PC-3 (cell line): ENCODE data around the gene STAT4. TPM values are rescaled to one million over a fixed set of nuclear protein-coding genes. Genes with fewer than 3 reads are reported as not detected.
A peak's percentile ranks its signal among the peaks of the same experiment; 100 is the strongest.

Source experiments
- ATAC-seq: fragments of 200-7000 bp; cut with Tn5 transposase; 2 replicates; pipeline ENCODE4 v1.9.1; 2020; ENCODE audit warnings: mild to moderate bottlenecking, moderate library complexity
- BruUV-seq: library from RNA; stranded (reverse); fragments of 400-500 nt; replicated peaks from 2 replicates; lab custom pipeline; 2021; lab: Mats Ljungman, UMichigan
- CTCF ChIA-PET: fragments of 300-600 bp; sonication (Branson Sonifier 250); formaldehyde crosslinking; loops from one replicate; lab custom pipeline; 2022; ENCODE audit warnings: antibody characterized with exemption; lab: Charles Lee
- POLR2A ChIA-PET: fragments of 300-600 bp; sonication (Branson Sonifier 250); formaldehyde crosslinking; loops from one replicate; lab custom pipeline; 2022; ENCODE audit warnings: antibody characterized with exemption; ENCODE audit not compliant: unreplicated experiment; lab: Charles Lee
- DNase-seq: peaks from one replicate; pipeline ENCODE4 v3.0.0-alpha.2; 2015
- H2AFZ ChIP-seq: fragments of 300-600 bp; sonication (generic); 2 replicates; pipeline ENCODE4 v1.6.0; 2016; ENCODE audit warnings: antibody characterized with exemption, low read length
- H3F3A ChIP-seq: fragments of 300-600 bp; sonication (generic); one replicate; pipeline ENCODE4 v1.6.0; 2017; ENCODE audit warnings: antibody characterized with exemption, low read length, control low read depth, mild to moderate bottlenecking; ENCODE audit not compliant: unreplicated experiment
- H3K27ac ChIP-seq: fragments of 300-600 bp; sonication (generic); 2 replicates; pipeline ENCODE4 v1.5.1; 2016; ENCODE audit warnings: mild to moderate bottlenecking, low read length
- H3K27me3 ChIP-seq: fragments of 300-600 bp; sonication (generic); 2 replicates; pipeline ENCODE4 v1.6.1; 2016; ENCODE audit warnings: low read length, mixed read lengths
- H3K36me3 ChIP-seq: fragments of 300-600 bp; sonication (generic); 2 replicates; pipeline ENCODE4 v1.6.1; 2016; ENCODE audit warnings: low read depth, mixed run types, low read length, mixed read lengths
- H3K4me1 ChIP-seq: fragments of 300-600 bp; sonication (generic); 2 replicates; pipeline ENCODE4 v1.5.1; 2016; ENCODE audit warnings: low read length; ENCODE audit not compliant: insufficient read depth
- H3K4me2 ChIP-seq: fragments of 300-600 bp; sonication (generic); 2 replicates; pipeline ENCODE4 v1.6.0; 2016; ENCODE audit warnings: low read length
- H3K4me3 ChIP-seq: fragments of 300-600 bp; sonication (generic); 2 replicates; pipeline ENCODE4 v1.5.1; 2016; ENCODE audit warnings: mild to moderate bottlenecking, low read length, mixed read lengths
- H3K79me2 ChIP-seq: fragments of 300-600 bp; sonication (generic); 2 replicates; pipeline ENCODE4 v1.6.1; 2017; ENCODE audit warnings: low read length, mixed read lengths
- H3K9ac ChIP-seq: fragments of 300-600 bp; sonication (generic); 2 replicates; pipeline ENCODE4 v1.6.0; 2016; ENCODE audit warnings: mild to moderate bottlenecking, low read length
- H3K9me2 ChIP-seq: fragments of 300-600 bp; sonication (generic); replicated peaks from 2 replicates; pipeline ENCODE4 v1.6.1; 2016; ENCODE audit warnings: mixed run types, low read length, mixed read lengths
- H3K9me3 ChIP-seq: fragments of 300-600 bp; sonication (generic); 2 replicates; pipeline ENCODE4 v1.6.1; 2016; ENCODE audit warnings: low read length, mixed read lengths
- H4K20me1 ChIP-seq: fragments of 300-600 bp; sonication (generic); 2 replicates; pipeline ENCODE4 v1.6.1; 2016; ENCODE audit warnings: low read length, mixed read lengths
- EZH2 ChIP-seq: fragments of 300-600 bp; sonication (generic); IDR thresholded peaks from one replicate; pipeline ENCODE4 v1.6.1; 2017; ENCODE audit warnings: antibody characterized with exemption, mild to moderate bottlenecking, low read length; ENCODE audit not compliant: unreplicated experiment
- EZH2phosphoT487 ChIP-seq: fragments of 300-600 bp; sonication (generic); IDR thresholded peaks from 2 replicates; pipeline ENCODE4 v1.6.1; 2018; ENCODE audit warnings: mild to moderate bottlenecking, antibody characterized with exemption, low read length, borderline replicate concordance
- intact Hi-C: fragments of 100-400 bp; cut with micrococcal nuclease; formaldehyde crosslinking; loops from 2 replicates; pipeline ENCODE4 v1.9.0; 2023
- total RNA-seq: library from RNA; depleted of rRNA; stranded (reverse); fragments of >200 nt; gene quantifications from 2 replicates; pipeline ENCODE4 v1.2.3, GENCODE V29; 2014
- TF ChIP-seq, protein P1 (sequence below): fragments of 300-600 bp; sonication (generic); conservative IDR thresholded peaks from 2 replicates; pipeline ENCODE4 v1.5.1; 2017; ENCODE audit warnings: antibody characterized with exemption, low read depth, mild to moderate bottlenecking, low read length

Gene STAT4
- total RNA-seq, 1 experiment from 2014 or later, result 1.6 TPM

DNA sequence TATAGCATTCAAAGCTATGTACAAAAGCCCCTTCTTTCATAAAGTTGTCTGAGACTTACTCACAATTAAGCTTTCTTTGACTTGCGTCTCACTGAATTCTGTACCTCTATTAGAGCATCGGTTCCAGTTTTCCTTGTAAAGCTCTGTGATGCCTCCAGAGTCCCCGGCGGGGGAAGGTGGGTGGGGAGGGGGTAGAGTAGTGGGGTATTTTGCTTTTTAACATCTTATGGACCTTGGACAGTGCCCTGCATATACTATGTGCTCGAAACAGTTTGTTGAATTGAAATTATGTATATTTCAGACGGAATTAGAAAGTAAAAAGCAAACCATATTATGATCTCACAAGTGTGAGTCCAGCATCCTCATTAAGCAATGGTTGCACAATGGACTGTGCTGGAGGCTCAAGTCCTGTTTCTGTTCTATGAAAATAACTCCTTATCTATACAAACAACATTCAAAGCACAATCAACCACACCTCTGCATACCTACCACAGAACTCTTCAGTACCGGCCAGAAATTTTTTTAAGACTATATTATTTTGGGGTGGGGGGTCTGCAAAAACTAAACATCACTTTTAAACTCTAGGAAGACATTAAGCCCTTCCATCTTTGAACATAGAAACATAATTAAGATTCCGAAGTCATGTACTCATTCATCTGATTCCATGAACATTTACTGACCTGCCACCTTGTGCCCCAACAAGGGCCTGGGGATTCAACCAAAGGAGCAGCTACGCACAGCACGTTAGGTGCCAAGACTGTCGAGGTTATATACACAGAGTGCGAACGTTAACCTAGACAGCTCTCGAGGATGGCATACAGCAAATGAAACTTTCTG, 137.7 kb downstream of the STAT4 start:
- no TSS peak for BruUV-seq
- ChIA-PET POLR2A (interaction anchor here (0.7 kb wide), 1 partner anchor 1115 kb away, joined by 6 read pairs; no protein-coding TSS in a partner anchor), CTCF (interaction anchor here (0.6 kb wide), 2 partner anchors 335 to 684 kb away, joined by 3 read pairs; no protein-coding TSS in a partner anchor)
- Histone ChIP-seq H3K79me2 (peaks cover 37% of the 10 kb centered on the region), H3K4me3 (peak overlapping the region; percentile 89), H3K36me3 (peaks cover 11% of the 10 kb centered on the region), H3K27ac (peak overlapping the region; percentile 43; the same call in 1 of the 2 replicates), H3K4me2 (peak overlapping the region; percentile 92), H3F3A (no peaks in the 10 kb centered on the region), H2AFZ (peak overlapping the region; percentile 89), H3K9me2 (no peaks in the 10 kb centered on the region), H3K9ac (peak overlapping the region; percentile 79), H3K9me3 (no peaks in the 10 kb centered on the region), H3K27me3 (no peaks in the 10 kb centered on the region), H4K20me1 (no peaks in the 10 kb centered on the region), H3K4me1 (peaks cover 24% of the 10 kb centered on the region)
- peak; percentile 20 for ATAC-seq
- TF ChIP-seq EZH2 (no peak), EZH2phosphoT487 (no peak)
- TF ChIP-seq, protein P1, sequence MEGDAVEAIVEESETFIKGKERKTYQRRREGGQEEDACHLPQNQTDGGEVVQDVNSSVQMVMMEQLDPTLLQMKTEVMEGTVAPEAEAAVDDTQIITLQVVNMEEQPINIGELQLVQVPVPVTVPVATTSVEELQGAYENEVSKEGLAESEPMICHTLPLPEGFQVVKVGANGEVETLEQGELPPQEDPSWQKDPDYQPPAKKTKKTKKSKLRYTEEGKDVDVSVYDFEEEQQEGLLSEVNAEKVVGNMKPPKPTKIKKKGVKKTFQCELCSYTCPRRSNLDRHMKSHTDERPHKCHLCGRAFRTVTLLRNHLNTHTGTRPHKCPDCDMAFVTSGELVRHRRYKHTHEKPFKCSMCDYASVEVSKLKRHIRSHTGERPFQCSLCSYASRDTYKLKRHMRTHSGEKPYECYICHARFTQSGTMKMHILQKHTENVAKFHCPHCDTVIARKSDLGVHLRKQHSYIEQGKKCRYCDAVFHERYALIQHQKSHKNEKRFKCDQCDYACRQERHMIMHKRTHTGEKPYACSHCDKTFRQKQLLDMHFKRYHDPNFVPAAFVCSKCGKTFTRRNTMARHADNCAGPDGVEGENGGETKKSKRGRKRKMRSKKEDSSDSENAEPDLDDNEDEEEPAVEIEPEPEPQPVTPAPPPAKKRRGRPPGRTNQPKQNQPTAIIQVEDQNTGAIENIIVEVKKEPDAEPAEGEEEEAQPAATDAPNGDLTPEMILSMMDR, result no peak
- DNase-seq, result peak; percentile 13
- intact Hi-C loops, result loop anchor here (5.0 kb wide), 1 partner anchor 131 kb away; the partner anchor contains the start of gene GLS

DNA sequence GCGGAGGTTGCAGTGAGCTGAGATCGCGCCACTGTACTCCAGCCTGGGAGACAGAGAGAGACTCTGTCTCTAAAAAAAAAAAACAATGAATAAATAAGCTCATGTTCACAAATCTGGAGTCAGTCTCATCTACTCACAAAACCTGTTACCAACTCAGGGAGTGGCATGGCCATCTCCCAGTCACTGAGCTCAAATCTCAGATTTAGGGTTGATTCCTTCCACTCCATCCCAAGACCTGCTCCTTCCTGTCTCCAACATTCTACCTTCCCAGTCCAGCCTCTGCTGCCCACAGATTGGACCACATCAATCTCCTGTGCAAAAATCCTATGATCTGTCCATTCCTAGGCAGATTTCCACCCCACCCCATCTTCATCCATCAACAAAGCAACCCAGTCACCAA, 138.4 kb downstream of the STAT4 start:
- no peak overlapping the region for H3K9ac ChIP-seq
- no peaks in the 10 kb centered on the region for H3K27me3 ChIP-seq
- no peak for ATAC-seq
- peak; percentile 21 for DNase-seq
- intact Hi-C loops, result loop anchor here (5.0 kb wide), 1 partner anchor 130 kb away; the partner anchor contains the start of gene GLS
- H3K4me1 ChIP-seq, result peaks cover 24% of the 10 kb centered on the region
- H3K9me3 ChIP-seq, result no peaks in the 10 kb centered on the region
- peak overlapping the region; percentile 92 for H3K4me2 ChIP-seq
- no peak overlapping the region for H2AFZ ChIP-seq
- H4K20me1 ChIP-seq, result no peaks in the 10 kb centered on the region
- ChIA-PET POLR2A (interaction anchor here (0.6 to 0.7 kb wide), 2 partner anchors 13 to 1115 kb away, joined by 4 to 6 read pairs; no protein-coding TSS in a partner anchor), CTCF (interaction anchor here (0.6 kb wide), 2 partner anchors 336 to 683 kb away, joined by 3 read pairs; no protein-coding TSS in a partner anchor)
- H3K79me2 ChIP-seq, result peaks cover 37% of the 10 kb centered on the region
- H3K9me2 ChIP-seq, result no peaks in the 10 kb centered on the region
- TF ChIP-seq EZH2phosphoT487, result no peak
- TF ChIP-seq EZH2, result no peak
- TF ChIP-seq, protein P1, result no peak
- H3K4me3 ChIP-seq, result peak overlapping the region; percentile 89
- H3K36me3 ChIP-seq, result peaks cover 19% of the 10 kb centered on the region
- no peak overlapping the region for H3K27ac ChIP-seq
- no TSS peak for BruUV-seq
- H3F3A ChIP-seq, result no peaks in the 10 kb centered on the region
